ENCODE measurements around the gene TOLLIP.

TOLLIP gene

GRCh38 chr11:1298695-1299492, 10.5 kb downstream of the TOLLIP start:
- no peak for DNase-seq (ENCODE audit: low read depth in 2 of 2)

- no peak for DNase-seq (ENCODE audit: low read depth in 2 of 2)
These were observed 11.6 kb downstream of the TOLLIP start for GRCh38 chr11:1297576-1298473.

- DNase-seq (ENCODE audit: low read depth in 2 of 2) = no peak
These were observed 12.3 kb downstream of the TOLLIP start for GRCh38 chr11:1297011-1297575.

GRCh38 chr11:1296287-1296686, 13.1 kb downstream of the TOLLIP start:
- no peak for DNase-seq (ENCODE audit: low read depth in 2 of 2)

GRCh38 chr11:1295591-1295990, 13.8 kb downstream of the TOLLIP start:
- no peak for DNase-seq (ENCODE audit: low read depth in 2 of 2)

GRCh38 chr11:1295086-1295485, 14.3 kb downstream of the TOLLIP start:
- DNase-seq (ENCODE audit: low read depth in 2 of 2) = no peak

- no peak for DNase-seq (ENCODE audit: low read depth in 2 of 2)
These were observed 15.8 kb downstream of the TOLLIP start for GRCh38 chr11:1293619-1294015.

- no peak for DNase-seq (ENCODE audit: low read depth in 2 of 2)
These were observed 16.5 kb downstream of the TOLLIP start for GRCh38 chr11:1292644-1293618.

- no peak for DNase-seq (ENCODE audit: low read depth in 2 of 2)
These were observed 17.3 kb downstream of the TOLLIP start for GRCh38 chr11:1292018-1292643.

GRCh38 chr11:1291295-1292017, 18.0 kb downstream of the TOLLIP start:
- no peak for DNase-seq (ENCODE audit: low read depth in 2 of 2)

GRCh38 chr11:1290052-1291040, 19.1 kb downstream of the TOLLIP start:
- no peak for DNase-seq (ENCODE audit: low read depth in 2 of 2)

- DNase-seq (ENCODE audit: low read depth in 2 of 2) = no peak
These were observed 20.1 kb downstream of the TOLLIP start for GRCh38 chr11:1289211-1289935.

- DNase-seq (ENCODE audit: low read depth in 2 of 2) = no peak
These were observed 20.8 kb downstream of the TOLLIP start for GRCh38 chr11:1288426-1289151.

- DNase-seq (ENCODE audit: low read depth in 2 of 2) = no peak
These were observed 21.5 kb downstream of the TOLLIP start for GRCh38 chr11:1287928-1288327.

- no peak for DNase-seq (ENCODE audit: low read depth in 2 of 2)
These were observed 23.6 kb downstream of the TOLLIP start for GRCh38 chr11:1285876-1286275.

GRCh38 chr11:1285316-1285744, 24.1 kb downstream of the TOLLIP start:
- DNase-seq (ENCODE audit: low read depth in 2 of 2) = no peak

GRCh38 chr11:1283906-1284305, 25.5 kb downstream of the TOLLIP start:
- no peak for DNase-seq (ENCODE audit: low read depth in 2 of 2)

All from stimulated activated CD4-positive, alpha-beta T cell treated with anti-CD3 and anti-CD28 coated beads, Interleukin-12 subunit alpha, Interleukin-12 subunit beta, amount 100 ng/mL, for 24 hours (primary cell).